HG03442 (cell line): ENCODE data around the gene SLC25A34.

Experiments used
- ATAC-seq: cut with Tn5 transposase; IDR thresholded peaks from one replicate; pipeline ENCODE4 v1.9.1; 2021; ENCODE audit warnings: mild to moderate bottlenecking, moderate library complexity; ENCODE audit not compliant: unreplicated experiment

Gene SLC25A34

DNA sequence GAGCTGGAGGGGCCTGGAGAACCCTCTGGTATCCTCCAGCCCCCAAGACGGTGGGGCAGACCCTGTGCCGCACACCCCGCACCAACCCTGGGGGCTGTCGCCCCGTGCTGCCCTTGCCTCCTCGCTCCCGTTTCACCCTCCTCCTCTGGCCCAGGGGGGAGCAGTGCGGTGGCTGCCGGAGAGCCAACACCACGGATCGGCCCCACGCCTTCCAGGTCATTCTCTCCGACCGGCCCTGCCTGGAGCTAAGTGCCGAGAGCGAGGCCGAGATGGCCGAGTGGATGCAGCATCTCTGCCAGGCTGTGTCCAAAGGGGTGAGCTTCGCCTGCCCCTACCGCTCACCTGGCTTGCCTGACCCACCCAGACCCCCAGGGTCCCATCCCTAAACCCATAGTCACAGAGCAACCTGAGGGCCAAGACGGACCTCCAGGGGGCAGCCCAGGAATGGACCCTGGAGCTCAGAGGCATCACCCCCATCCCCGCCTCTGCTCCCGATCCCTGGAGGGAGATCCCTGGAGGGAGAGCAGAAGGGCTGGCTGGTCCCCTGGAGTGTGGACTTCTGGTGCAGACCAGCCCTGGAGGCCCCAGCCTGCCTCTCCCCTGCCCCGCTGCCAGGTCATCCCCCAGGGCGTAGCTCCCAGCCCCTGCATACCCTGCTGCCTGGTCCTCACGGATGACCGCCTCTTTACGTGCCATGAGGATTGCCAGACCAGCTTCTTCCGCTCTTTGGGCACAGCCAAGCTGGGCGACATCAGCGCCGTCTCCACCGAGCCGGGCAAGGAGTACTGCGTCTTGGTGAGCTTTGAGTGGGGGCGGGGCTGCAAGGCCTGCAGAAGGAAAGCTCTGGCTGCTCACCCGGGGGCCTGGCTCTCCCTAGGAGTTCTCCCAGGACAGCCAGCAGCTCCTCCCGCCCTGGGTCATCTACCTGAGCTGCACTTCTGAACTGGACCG is 4.0 kb upstream of the SLC25A34 start:
- ATAC-seq: no peak

DNA sequence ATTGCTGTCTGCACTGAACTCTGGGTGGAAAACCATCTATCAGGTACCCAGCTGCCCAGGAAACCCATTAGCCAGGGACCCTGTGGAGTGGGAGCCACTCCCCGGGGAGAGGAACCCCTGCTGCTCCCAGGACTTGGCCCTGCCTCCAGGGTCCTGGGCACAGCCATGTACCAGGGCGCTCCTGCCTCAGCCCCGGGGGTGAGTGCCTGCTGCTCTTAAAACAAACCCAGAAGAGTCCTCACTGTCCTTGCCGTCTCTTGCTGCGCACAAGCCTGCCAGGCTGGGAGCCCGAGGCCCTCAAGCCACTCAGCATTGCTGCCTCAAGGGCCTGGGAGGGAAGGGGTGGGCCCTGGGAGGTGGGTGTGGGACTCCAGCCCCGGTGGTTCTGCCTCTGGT is 3.4 kb upstream of the SLC25A34 start:
- no peak for ATAC-seq

DNA sequence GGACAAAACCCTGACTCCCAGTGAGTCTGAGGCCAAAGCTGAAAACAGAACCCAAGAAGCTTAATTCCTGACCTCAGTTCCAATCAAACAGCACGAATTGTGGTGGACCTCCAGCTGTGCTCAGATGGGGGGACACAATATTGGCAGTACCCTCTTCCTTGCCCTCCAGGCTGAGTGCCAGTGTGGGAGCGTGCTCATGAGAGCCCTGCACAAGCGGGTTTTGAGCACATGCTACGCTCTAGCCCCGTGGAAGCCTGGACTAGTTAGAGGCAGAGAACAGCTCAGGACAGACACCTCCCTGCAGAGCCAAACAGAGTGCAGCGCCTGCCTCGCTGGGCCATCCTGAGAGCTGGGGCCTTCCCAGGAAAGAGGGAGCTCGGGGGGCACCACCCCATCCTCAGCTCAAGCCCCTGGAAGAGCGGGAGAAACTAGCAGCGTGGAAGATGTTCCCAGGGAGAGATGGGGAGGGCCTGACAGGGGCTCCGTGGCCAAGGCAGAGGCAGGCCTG is 2.8 kb upstream of the SLC25A34 start:
- no peak for ATAC-seq

DNA sequence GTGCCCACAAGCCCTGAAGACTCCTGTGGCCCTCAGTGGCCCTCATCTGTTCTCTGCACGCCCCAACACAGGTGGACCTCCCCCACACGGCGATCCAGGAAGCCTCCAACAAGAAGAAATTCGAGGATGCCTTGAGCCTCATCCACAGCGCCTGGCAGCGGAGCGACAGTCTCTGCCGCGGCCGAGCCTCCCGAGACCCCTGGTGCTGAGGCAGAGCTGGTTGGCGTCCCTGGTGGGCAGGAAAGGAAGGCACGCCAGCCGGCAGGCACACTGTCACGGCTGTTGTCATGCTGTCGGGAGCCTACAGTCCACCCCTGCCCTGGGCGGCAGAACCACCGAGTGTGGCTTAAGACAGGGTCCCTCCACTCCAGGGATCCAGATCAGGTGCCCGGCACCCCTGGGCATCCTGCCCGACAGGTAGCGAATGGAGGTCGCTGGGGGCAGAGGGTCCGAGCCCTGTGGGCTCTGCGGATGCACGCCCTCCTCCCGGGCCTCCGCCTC is 2.3 kb upstream of the SLC25A34 start:
- no peak for ATAC-seq

DNA sequence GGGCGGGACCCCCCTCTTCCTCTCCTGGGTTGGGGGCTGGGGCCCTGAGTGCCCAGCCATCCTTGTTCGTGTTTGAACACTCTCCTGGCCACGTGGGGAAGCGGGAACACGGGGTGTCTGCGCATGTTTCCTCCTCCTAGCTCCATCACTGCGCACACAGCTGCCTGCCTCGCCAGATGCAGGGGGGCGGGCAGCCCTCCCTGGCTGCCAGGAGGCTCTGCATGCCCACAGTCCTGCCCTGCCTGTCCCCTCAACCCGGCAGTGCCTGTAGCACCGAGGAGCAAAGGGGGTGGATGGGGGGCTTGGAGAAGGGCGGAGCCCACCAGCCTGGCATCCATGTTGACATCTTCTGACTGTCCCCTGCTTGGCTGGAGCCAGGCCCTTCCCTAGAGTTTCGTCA is 1.8 kb upstream of the SLC25A34 start:
- no peak for ATAC-seq

DNA sequence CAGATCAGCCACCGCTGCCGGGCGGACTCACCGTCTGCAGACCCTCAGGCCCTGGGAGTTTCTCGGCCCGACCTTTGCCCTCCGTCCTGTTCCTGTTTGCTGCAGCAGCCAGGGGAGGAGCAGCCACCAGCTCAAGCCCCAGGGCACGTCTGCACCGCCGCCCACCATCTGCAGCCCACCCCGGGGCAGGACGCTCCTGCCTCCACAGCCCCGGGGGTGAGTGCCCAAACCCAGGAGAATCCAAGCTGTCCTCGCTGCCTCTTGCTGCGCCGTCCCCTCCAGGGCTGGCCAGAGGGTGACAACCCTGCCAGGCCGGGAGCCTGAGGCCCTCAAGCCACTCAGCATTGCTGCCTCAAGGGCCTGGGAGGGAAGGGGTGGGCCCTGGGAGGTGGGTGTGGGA is 1.2 kb upstream of the SLC25A34 start:
- ATAC-seq: no peak

DNA sequence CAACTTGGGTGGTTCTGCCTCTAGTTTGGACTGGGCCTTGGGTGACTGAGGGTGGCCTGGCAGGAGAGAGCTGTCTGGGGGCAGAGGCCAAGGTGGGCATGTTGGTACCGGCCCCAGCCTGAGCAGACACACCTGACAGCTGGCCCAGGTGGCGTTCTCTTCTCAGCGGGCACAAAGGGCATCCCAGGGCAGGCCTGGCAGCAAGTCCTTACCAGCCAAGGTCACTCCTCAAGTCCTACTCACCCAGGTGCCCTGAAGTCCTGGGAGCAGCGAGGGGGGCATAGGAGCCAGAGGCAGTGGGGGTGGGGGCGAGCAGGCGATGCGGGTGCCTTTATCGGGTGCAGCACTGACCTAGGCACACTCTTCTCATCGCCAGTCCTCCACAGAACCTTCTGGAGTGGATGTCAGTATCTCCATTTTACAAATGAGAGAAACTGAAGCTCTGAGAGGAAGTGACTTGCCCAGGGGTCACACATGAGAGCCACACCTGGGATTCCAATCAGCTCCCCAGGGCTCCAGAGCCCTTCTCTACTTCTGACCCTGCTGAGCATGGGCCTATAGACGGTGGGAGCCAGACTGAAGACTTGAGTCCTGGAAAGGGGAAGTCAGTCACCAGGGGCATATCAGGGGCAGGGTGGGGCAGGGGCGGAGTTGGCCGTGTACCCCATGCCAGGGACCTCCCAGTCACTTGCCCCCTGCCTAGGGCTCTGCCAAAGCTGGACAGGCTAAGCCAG is 587 bp upstream of the SLC25A34 start:
- ATAC-seq: no peak

DNA sequence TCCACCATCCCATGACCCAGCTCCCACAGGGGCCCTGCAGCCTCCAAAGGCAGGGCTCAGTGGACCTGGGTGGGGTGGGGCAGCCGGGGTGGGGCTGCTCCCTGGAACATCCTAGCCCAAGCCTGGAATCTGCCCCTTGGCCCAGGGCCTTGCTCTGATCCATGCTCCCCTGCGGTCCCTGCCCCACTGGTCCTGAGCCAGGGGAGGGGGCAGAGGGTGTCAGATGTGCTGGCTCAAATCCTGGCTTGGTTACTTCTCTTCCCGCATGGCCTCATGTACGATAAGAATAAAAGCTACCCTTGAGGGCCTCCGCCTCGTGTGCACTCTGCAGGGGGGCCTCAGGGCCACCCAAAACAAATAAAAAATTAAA is 819 bp downstream of the SLC25A34 start:
- no peak for ATAC-seq

DNA sequence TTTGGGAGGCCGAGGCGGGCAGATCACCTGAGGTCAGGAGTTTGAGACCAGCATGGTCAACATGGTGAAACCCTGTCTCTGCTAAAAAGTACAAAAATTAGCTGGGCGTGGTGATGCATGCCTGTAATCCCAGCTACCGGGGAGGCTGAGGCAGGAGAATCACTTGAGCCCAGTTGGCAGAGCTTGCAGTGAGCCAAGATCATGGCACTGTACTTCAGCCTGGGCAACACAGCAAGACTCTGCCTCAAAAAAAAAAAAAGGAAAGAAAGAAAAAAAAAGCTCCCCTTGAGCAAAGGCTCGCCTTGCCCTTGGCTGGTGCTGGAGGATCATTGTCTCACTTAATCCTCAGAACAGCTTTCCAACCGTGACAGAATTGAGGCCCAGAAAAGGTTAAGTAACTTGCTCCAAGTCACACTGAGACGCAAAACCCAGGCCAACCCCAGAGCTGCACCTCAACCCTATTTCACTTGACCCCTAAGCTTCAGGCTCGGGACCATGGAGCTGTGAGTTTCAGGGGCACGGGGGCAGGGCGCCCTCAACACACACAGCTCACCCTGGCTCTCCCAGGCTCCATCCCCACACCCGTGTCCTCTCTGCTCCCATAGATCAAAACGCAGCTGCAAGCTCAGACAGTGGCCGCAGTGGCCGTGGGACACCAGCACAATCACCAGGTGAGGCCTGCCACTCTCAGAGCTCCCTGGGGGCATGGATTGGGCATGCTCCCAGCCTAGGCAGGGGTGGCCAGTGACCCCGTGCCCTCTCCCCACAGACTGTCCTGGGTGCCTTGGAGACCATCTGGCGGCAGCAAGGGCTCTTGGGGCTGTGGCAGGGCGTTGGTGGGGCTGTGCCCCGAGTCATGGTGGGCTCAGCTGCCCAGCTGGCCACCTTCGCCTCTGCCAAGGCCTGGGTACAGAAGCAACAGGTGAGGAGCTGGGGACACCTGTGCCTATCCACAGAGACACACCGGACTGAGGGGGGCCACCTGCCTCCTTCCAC is 1.6 kb downstream of the SLC25A34 start:
- ATAC-seq: no peak

DNA sequence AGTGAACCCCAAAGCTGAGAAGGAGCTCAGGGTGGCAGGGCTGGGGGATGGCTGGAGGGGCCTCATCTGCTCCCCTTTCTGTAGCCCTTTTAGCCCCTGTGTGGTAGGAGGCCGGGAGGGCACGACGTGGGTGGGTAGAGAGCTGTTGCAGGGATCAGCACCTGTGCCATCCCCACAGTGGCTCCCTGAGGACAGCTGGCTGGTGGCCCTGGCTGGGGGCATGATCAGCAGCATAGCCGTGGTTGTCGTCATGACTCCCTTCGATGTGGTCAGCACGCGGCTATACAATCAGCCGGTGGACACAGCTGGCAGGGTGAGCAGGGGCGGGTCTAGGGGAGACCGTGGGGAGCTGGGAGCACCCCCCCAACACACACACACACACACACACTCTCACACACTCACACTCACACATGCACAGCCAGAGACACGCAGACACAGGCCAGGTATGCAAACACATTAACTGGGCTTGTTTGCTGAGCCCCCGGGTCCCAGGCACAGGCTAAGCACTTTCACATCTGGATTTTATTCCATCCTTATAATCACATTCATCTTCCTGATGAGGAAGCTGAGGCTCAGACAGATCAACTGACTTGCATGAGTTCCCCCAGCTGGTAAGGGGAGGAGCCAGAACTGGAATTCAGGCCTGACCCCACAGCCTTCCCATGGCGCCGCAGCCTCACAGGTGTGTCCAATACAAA is 2.5 kb downstream of the SLC25A34 start:
- ATAC-seq: no peak

DNA sequence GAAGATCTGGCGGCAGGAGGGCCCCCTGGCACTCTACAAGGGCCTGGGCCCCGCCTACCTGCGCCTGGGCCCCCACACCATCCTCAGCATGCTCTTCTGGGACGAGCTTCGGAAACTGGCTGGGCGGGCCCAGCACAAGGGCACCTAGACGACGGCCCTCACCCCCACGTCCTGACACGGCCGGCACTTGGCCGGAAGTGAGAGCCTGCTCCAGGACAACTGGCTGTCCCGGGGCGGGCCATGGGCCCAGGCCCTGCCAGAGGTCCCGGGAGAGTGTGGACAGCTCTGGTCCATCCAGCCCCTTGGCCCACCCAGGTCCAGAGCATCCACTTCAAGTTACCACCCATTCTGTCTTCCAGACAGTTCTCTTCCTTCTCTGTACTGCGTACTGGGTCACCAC is 3.2 kb downstream of the SLC25A34 start:
- no peak for ATAC-seq

DNA sequence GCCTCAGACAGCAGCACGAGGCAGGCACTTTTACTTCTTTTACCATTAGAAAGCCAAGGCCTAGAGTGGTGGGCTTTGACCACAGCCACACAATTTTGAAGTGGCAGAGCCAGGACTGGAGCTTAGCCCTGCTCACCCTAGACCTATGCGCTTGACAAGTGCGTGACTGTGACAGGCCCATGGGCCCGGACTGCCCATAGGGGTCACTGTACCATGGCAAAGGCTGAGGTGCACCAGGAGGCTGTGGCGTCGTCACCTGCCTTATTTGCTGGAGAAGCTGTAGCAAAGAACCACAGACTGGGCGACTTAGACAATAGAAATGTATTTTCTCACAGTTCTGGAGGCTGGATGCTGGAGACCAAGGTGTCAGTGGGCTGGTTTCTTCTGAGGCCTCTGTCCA is 3.7 kb downstream of the SLC25A34 start:
- ATAC-seq: no peak

DNA sequence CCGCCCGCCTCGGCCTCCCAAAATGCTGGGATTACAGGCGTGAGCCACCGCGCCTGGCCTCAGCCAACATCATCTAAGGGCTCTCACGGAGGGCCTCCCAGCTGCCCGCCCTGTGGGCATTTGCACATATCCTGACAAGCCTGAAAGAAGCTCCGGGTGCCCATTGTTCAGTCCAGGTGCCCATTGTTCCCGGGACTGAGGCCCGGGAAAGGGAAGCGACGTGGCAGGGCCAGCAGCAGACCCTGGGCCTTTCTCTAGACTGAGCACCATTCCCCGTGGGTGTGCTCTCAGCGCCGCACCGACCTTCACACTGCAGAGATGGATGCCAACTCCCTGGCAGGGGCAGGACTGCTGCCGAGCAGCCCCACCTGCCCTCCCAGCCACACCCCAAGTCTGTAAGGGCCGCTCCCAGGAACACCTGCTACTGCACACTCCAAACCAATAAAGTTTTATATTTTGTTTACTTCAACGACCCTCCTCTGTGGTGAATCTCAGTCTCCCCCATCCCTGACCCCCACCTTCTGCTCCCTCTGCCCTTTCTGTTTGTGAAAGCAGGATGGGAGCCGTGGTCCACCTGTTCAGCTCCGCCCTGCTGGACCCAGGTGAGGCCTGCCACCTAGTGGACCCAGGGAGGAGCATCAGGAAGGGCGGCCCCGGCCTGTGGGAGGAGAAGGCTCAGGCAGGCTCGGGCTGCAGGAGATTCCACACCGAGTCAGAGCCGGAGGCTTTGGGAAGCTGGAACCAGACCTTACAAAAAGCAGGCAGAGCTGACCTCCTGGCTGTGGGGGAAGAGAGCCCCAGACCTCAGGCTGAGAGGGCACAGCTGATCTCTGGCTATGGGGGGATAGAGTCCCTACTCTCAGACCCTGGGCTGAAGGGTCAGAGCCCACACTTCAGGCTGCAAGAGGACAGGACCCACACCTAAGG is 5.1 kb downstream of the SLC25A34 start:
- no peak for ATAC-seq

DNA sequence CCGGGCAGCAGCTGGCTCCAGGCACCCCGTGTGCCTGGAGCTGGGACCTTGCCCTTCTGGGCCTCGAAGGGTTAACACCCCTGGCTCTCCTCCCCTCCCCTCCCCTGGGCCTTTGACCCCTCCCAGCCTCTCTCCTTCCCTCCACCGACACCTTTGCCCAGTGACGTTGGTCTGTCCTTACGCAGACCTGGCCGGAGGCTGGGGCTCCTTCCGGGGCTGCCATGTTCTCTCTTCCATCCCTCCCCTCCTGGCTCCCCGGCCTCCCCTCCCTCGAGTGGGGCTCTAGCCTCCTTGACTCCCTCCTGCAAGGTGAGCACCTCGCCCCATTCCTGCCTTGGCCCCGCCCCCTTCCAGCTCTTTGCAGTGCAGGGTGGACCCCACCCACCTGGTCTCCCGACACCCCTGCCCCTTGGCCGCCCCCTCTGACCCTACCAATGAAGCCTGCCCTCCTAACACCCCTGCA is 6.3 kb downstream of the SLC25A34 start, which contains the start of gene TMEM82:
Gene TMEM82 (plus strand): TSS at position 161 of the 463 bp plus-strand sequence. CDS start 61 bp downstream, at position 222.
- ATAC-seq: no peak

DNA sequence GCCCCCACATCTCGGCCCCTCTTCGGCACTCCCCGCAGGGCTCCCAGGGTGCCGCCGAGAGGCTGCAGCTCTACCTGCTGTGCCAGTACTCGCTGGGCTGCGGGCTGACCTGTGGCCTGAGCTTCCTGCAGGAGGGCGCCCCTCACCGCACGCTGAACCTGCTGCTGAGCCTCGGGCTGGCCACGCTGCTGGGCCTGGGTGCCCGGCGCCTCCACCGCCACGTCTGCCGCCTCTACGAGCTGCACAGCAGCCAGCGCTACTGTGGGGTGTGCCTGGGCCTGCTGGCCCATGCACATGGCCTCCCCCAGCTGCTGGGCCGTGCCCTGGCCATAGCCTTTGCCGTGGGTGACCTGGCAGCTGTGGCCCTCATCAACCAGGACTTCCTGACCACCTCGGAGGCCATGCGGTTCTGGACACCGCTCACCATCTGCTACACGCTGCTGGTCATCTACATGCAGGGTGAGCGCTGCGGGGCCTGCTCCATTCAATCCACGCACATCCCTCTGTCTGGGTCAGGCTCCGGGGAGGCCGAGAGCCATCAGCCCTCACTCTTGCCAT is 8.1 kb downstream of the SLC25A34 start:
- ATAC-seq: no peak

DNA sequence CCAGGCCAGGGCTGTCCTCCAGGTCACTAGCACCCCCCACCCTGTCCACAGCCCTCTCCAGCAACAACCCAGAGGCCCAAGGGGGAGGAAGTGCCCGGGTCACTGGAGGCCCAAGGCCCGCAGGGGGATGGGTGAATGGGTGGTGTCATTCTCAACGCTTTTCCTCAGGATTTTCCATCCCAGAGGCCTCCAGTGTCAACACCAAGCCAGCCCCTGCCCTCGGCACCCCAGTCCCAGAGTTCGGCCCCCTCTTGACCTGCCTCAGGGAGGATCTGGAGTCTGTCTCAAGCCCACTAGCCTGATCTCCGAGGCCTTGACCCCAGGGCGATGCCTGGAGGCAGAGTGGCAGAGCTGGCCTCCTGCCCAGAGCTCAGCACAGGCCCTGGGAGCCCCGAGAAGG is 11.3 kb downstream of the SLC25A34 start:
- ATAC-seq: no peak

DNA sequence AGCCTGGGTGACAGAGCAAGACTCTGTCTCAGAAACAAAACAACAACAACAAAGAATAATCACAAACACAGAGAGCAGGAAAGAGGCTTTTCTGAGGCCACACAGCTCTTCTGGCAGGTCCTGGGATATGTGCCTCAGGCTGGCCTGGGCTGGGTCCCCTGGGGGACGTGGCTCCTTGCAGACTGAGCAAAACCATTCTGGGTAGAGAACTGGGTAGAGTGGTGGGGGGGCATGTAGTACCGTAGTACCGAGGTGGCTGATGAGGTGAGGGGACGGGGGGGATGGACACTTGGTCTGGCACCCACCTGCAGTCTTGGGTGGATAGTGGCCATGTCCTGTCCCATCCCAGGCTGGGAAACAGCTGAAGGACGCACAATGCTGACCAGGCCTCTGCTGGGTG is 12.2 kb downstream of the SLC25A34 start:
- ATAC-seq: no peak

DNA sequence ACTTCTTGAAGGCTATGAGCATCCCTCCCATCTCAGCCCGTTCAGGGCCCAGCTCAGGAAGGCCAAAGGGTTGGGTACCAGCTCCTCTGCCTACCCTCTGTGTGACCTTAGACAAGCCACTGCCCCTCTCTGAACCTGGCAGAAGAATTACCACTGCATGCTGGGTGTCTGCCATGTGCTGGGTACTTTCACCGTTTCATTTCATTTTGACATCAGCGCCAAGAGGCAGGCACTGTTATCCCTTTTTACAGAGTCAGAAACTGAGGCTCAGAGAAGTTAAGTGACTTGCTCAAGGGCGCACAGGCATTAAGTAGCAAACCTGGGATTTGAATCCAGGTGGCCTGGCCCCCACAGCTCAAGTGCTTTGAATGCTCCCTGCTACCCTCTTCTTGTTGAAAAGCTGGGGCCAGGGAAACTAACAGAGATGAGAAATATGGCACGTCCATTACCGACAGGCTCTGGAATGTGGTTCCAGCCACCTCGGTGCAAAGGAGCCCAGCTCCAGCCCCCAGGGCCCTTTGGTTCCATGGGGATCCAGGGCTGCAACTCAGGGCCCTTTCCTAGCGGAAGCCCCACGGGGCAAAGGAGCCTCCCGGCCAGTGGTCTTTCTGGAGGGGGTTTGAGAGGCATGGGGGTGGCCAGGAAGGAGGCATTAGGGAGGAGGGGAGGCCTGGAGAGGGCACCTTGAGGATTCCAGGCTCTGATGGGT is 12.8 kb downstream of the SLC25A34 start:
- ATAC-seq: no peak
